Stimulated activated CD4-positive, alpha-beta T cell treated with anti-CD3 and anti-CD28 coated beads, Interleukin-4, amount 100 ng/mL, for 4 hours (primary cell): ENCODE results near the gene HNRNPU.

Experiments used
- DNase-seq, 2 experiments: peaks; one replicate each; pipeline ENCODE4 v3.0.0-alpha.2; 2020

HNRNPU gene

GRCh38 chr1:244862699-244863490, 1.4 kb downstream of the HNRNPU start:
- peak; percentile 97 to 99 for DNase-seq

DNA sequence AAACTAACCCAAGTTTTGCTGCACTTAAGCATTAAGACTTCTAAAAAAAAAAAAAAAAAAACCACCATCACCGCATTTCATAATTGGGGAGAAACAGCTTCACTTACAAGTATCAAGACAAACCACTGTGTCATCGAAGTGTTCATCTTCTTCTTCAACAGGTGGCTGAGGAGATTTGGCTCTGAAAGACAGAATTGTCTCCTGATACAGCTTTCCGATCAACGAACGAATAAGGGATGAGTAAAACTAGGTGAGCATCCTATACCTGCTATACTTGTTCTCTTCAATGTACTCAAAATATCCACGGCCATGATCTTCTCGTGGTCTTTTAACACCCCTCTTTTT, 2.0 kb downstream of the HNRNPU start:
- DNase-seq = no peak

- DNase-seq = no peak
Measured at GRCh38 chr1:244861683-244862082, 2.7 kb downstream of the HNRNPU start.

DNA sequence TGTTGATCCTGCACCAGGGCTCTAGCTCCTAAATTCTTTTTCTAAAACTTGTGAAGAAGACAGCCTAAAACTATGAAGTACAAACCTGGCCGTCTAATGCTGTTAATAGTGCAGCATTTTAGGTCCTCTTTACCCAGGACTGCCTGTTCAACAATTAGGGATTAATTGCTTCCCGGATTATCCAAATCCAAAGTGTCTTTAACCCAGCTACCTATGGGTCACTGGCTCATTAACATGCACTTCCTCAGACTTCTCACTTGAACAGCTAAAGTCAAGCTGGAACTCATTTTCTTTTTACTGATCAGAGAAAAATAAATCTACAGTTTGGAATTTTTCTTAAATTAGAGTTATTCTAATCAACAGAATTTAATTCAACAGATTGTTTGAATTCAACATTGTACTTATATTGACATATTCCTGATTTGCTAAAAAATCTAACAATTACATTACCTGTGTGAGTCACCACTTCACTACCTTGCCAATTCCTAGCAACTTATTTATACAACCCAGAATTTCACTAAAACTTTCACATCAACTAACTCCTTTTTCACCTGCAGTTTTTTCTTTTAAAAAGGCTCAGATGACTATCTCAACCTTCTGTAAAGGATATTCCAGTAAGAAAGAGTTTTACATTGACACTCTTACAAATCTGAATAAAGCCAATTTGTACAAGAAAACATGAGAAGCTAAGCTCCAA, 3.3 kb downstream of the HNRNPU start:
- DNase-seq = no peak

DNA sequence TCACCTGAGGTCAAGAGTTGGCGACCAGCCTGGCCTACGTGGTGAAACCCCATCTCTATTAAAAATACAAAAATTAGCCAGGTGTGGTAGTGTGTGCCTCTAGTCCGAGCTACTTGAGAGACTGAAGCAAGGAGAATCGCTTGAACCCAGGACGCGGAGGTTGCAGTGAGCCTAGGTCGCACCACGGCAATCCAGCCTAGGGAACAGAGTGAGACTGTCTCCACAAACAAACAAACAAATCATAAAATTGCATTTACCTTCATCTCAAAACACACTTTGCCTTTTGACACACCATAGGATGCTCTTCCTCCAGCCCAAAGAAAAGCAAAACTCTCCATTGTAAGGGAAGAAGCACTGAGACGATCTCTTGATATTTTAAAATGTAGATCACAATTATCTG, 4.3 kb downstream of the HNRNPU start:
- no peak for DNase-seq

GRCh38 chr1:244858357-244858756, 6.0 kb downstream of the HNRNPU start:
- DNase-seq = no peak

DNA sequence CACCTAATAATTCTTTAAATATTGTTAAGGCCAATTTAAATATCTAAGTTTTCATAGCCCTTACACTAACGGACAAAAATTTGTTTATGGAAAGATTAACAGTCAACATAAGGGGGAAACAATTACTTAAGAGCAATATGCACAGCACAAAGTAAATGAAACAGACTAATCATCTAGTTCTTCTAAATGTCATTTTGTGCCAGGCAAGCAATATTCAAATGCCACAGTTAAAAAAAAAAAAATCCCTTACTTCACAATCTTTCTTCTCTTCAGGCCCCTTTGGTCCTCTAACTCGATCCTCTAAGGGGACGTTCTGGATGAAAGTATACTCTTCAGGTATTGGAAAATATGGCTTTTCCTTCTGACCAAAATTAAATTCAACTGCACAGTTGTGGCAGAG, 6.6 kb downstream of the HNRNPU start:
- no peak for DNase-seq

GRCh38 chr1:244854865-244855578, 9.3 kb downstream of the HNRNPU start:
- no peak for DNase-seq

DNA sequence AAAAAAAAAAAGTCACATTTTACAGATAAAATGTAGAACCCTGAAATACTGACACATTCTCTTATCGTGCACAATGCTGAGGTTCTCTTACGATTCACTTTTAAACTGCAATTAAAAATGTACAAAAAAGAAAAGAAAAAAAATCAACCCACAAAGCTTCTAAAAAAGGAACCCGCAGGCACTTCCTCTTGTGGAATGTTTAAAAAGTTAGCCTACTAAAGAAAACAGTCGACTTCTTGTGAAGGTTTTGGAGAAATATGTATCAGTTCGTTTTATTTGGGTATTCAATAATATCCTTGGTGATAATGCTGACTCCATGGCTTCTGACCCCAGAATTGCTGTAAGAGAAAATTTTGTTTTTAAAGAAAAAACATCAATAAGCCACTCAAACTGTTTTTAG, 10.2 kb downstream of the HNRNPU start:
- no peak for DNase-seq

DNA sequence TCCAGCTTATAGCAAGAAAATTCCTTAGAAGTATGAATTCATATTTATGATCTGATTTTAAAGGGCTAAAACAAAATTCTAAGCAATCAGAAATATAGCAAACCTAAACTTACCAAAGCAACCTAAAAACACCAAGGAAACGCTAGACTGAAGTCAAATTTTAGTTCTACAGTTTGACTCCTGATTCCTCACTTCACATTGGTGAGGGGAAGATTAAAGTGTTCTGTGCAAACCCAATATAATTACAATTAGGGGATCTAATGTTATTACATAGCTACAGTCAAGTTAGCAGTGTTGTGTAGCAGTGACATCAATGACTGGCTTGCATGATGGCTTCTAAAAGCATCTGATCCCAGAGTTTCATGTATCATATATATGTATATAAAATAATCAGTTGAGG, 11.6 kb downstream of the HNRNPU start:
- no peak for DNase-seq

DNA sequence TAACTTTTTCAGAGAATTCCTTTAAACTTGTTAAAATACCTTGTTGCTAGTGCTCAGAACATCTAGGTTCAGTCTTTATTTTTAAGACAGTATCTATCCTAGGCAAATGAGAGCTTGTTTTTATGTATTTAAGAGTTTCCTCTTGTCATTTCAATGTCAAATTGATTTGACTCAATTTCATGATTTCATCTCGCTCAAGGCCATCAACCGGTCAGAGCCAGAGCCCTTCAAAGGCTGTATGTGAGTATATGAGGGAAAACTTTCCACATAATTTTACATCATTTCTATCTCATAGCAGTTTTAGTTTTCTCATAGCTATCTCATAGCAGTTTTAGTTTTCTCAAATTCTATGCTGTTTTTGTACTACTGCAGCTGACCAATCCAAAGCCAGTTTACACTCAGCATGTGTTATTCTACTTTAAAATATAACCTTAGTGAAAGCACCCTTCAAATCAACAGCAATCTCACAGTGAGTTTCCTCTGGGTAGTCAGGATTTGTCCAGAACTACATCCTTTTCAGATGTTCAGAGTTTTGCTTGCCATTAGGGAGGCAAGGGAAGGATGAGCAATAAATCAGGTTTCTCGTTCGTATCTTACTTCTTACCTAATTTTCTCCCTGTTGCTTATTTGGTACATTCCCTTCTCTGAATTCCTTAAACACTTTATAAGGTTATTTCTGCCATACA, 12.7 kb downstream of the HNRNPU start:
- DNase-seq = no peak

DNA sequence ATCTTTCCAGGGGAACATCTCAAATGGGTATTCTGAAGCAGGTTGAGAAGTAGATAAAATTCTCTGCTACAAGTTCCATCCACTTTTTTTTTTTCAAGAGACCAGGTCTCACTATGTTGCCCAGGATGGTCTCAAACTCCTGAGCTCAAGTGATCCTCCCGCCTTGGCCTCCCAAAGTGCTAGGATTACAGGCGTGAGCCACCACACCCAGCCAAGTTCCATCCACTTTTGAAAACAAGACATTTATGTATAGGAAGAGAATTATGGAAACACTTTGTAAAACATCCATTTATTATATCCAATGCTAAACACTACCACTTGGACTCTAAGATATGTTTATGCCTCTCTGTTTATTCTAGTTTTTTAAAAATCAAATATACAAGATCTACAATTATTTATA, 13.4 kb downstream of the HNRNPU start:
- no peak for DNase-seq

GRCh38 chr1:244850099-244850852, 14.1 kb downstream of the HNRNPU start:
- no peak for DNase-seq

DNA sequence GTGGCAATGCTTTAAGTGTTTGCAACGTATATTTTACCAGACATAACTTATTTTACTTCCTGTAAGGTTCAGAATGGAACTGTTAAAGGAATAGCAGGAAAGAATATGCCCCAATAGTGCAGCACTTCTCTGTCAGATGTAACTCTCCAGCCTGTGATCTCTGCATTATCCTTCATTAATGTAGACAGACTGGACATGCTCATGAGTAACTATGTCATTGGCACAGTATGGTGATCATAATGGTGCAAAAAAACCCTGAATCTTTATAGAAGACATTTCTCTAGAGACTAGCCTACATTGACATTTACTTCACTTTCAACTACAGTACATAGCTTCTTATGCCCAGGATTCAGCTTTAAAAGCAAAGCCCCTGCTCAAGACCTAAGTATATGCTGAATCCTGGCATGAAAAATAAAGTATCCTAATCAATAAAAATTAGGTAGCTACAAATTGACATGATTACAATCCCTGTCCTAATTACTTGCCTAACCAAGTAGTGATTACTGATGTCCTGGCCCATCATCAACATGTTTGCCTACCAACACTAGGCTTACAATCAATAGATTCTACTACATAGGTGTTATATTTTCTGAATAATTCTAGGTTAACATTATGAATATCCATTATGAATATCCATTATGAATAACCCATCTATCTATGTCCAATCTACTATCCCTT, 15.0 kb downstream of the HNRNPU start:
- no peak for DNase-seq

DNA sequence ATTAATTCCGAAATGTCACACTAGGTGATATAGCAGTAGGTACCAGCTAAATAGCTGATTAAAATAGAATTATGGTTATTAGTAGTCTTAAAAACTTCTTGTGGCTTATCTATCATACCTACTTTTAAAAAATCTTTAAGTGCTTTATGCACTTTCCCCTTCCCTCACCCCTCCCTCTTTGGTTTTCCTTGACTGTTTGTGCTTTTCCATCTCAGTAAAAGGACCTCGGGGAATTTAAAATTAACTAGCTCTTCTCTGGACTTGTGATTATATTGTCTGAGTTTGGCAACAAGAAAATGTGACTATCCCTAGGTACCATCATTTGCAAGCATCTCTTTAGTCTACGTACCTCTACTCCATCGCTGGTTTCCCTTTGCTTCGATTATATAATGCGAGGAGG, 17.7 kb downstream of the HNRNPU start:
- DNase-seq = no peak

DNA sequence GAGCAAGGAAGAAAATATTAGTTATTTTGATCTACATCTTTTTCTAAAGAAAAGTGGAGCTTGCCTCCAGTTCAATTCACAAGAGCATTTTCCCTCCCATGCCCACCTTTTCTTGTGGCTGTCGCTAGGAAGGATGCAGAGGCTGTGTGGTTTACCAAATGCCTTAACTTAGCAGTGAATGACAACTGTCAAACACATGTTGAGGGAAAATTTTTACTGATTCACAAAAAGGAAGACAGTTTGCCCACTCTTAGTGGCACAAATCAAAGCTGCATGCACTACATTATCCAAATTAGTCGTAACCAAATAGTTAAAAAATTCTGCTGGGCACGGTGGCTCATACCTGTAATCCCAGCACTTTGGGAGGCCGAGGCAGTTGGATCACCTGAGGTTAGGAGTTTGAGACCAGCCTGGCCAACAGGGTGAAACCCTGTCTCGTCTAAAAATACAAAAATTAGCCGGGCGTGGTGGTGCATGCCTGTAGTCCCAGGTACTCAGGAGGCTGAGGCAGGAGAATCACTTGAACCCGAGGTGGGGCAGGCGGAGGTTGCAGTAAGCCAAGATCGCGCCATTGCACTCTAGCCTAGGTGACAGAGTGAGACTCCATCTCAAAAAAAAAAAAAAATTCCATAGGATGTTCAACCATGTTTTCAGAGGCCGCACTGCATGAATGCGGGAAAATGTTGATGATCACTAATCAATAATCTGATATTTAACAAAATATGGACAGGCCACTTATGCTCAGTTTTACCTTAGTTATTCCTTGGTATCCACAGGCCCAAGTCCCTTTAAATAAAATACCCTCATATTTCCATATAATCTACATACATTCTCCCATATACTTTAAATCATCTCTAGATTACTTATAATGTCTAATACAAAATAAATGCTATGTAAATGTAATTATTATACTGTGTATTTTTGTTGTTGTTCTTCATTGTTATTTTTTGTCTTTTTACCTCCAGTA, 19.9 kb downstream of the HNRNPU start:
- no peak for DNase-seq

GRCh38 chr1:244843148-244843978, 21.0 kb downstream of the HNRNPU start:
- DNase-seq = no peak

GRCh38 chr1:244841273-244841927, 22.9 kb downstream of the HNRNPU start:
- no peak for DNase-seq

DNA sequence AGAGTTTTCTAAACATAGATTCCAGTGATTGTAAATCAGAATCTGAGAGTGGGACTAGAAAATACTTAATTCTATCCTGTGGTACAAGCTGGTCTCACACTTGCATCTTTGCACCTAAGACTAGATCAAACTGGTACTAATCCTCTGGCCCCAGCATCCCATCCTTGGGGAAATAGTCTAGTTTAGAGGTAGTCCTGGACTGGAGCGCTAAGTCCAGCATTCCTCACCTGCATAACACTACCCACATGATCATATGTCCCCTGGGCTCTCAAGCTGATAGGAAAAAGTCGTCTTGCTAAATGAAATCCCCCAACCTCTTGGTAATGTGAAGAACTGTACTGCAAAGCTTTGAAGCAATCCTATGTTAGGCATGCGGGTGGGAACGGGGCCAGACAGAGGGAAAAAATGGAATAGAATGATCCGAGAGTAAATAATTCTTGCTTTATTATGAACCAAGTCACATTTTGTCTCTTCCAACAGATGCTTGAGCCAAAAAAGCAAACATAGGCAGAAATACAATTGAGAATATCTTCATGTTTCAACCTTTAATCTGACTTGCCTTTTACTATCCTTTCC, 24.0 kb downstream of the HNRNPU start:
- no peak for DNase-seq
